ENCODE results near the gene MRPL43.

DNA sequence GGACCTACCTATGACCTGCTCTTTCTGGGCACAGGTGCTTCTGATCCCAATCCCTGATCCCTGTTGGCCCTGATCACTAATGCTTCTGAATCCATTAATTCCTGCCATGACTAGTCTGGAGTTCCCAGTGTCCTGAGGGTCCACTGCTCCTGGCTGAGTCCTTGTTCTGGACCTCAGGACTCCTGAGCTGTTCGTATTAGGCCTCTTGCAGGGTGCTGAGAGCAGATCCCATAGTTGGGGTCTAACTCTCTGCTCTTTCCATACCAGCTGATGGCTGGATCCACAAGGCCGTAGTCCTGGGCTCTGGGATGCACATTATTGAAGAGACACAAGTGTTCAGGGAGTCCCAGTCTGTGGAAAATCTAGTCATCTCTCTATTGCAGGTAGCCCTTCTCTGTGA lies 7.0 kb downstream of the MRPL43 start:
- TF ChIP-seq POLR2A (conservative IDR thresholded peaks at IDR 0.05) (no peak), SLC30A9 (CRISPR knock-in tag; IDR thresholded peaks at IDR 0.05) (no peak), ESRRA (IDR thresholded peaks at IDR 0.05; ENCODE audit: borderline replicate concordance, low read depth) (no peak)
- TF ChIP-seq, protein P1, sequence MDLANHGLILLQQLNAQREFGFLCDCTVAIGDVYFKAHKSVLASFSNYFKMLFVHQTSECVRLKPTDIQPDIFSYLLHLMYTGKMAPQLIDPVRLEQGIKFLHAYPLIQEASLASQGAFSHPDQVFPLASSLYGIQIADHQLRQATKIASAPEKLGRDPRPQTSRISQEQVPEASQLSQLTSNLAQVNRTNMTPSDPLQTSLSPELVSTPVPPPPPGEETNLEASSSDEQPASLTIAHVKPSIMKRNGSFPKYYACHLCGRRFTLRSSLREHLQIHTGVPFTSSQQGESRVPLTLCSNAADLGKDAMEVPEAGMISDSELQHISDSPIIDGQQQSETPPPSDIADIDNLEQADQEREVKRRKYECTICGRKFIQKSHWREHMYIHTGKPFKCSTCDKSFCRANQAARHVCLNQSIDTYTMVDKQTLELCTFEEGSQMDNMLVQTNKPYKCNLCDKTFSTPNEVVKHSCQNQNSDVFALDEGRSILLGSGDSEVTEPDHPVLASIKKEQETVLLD (IDR thresholded peaks at IDR 0.05), result no peak
